Peyer's patch (tissue), 4 donors: ENCODE results near the gene TLR3.

Experiments
- POLR2A ChIP-seq, 2 donors: fragments of 450-650 bp; IDR thresholded peaks; one replicate each; pipeline ENCODE4 v1.5.1; 2017; ENCODE audit warnings: antibody characterized with exemption in 2 of 2, mild to moderate bottlenecking in 2 of 2, moderate library complexity in 2 of 2
- TF ChIP-seq, protein P1 (sequence below), 6 experiments: fragments of 450-650 bp in 4 of 6; fragments of 200-600 bp in 2 of 6; sonication (generic) in 1 of 6; IDR thresholded peaks; one replicate each; pipeline ENCODE4 v1.5.1; 2017 to 2019; ENCODE audit warnings: antibody characterized with exemption in 6 of 6, mild to moderate bottlenecking in 3 of 6, moderate library complexity in 1 of 6

DNA sequence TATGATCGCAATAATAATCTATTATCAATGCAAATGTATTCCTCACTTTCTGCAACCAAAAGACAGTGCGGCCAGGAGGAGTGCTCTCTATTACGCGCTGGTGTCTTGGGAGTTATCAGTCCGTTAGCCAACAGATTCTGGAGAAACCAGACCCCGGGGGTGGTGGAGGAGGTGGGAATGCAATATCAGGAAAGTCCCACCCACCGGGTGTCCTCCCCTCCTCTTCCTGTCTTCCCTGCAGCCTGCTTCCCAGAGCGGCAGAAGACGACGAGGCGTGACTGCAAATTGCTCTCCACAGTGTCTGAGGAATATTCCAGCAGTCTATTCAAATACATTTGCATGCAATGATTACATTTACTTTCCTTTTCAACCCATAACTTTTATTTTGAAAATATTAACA, 17.9 kb upstream of the TLR3 start:
- TF ChIP-seq, protein P1, sequence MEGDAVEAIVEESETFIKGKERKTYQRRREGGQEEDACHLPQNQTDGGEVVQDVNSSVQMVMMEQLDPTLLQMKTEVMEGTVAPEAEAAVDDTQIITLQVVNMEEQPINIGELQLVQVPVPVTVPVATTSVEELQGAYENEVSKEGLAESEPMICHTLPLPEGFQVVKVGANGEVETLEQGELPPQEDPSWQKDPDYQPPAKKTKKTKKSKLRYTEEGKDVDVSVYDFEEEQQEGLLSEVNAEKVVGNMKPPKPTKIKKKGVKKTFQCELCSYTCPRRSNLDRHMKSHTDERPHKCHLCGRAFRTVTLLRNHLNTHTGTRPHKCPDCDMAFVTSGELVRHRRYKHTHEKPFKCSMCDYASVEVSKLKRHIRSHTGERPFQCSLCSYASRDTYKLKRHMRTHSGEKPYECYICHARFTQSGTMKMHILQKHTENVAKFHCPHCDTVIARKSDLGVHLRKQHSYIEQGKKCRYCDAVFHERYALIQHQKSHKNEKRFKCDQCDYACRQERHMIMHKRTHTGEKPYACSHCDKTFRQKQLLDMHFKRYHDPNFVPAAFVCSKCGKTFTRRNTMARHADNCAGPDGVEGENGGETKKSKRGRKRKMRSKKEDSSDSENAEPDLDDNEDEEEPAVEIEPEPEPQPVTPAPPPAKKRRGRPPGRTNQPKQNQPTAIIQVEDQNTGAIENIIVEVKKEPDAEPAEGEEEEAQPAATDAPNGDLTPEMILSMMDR (IDR thresholded peaks at IDR 0.05): no peak
- no peak for TF ChIP-seq POLR2A (IDR thresholded peaks at IDR 0.05)
